HG02973 (cell line): ENCODE measurements around the gene TNIP3.

ENCODE experiments used
- ATAC-seq: cut with Tn5 transposase; IDR thresholded peaks from one replicate; pipeline ENCODE4 v1.9.1; 2021; ENCODE audit warnings: moderate library complexity; ENCODE audit not compliant: unreplicated experiment

The TNIP3 gene

DNA sequence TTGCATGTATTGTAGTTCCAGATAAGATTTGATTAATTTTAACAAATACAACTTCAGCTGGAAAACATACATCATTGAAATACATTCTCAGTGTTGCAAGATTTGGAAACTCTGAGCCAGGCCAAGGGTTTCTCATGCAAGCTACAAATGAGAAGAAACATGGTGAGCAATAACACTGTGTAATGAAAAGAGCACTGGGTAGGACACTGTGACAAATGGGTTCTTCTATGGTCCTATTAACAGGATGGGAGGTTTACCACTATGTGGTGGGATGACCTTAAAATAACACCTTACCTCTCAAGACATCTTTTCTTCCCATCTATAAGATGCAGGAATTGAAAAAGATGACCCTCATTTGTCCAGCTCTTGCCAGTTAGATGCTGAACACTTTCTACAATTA lies 72.2 kb downstream of the TNIP3 start:
- no peak for ATAC-seq

DNA sequence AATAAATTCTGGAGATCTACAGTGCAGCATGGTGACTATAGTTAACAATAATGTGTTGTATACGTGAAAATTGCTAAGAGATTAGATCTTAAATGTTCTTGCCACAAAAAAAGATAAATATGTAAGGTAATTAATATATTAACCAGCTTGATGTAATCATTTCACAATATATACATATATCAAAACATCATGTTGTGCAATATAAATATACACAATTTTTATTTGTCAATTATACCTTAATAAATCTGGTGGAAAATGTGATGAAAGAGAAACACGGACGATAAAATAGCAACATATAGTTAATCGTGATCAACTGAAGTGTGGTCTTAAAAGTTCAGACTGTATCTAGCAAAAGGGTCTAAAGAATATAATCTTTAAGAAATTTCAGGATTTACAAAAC lies 75.3 kb downstream of the TNIP3 start:
- no peak for ATAC-seq
